Lower lobe of right lung (tissue), 2 donors: ENCODE results near the gene KHSRP. TPM values are rescaled to one million over a fixed set of nuclear protein-coding genes. Genes with fewer than 3 reads are reported as not detected.

Experiments used
- ATAC-seq, 2 donors: fragments of 200-7000 bp; cut with Tn5 transposase; one replicate each; pipeline ENCODE4 v1.9.1; 2020 to 2022; ENCODE audit warnings: mild to moderate bottlenecking in 2 of 2, moderate library complexity in 2 of 2
- DNase-seq: peaks from one replicate; pipeline ENCODE4 v3.0.0-alpha.2; 2020
- H3K27ac ChIP-seq: fragments of 200-600 bp; one replicate; pipeline ENCODE4 v1.8.0; 2022
- H3K27me3 ChIP-seq: fragments of 200-600 bp; one replicate; pipeline ENCODE4 v1.8.0; 2022; ENCODE audit warnings: low read depth
- H3K36me3 ChIP-seq: fragments of 200-600 bp; one replicate; pipeline ENCODE4 v1.8.0; 2022; ENCODE audit warnings: mild to moderate bottlenecking
- H3K4me1 ChIP-seq: fragments of 200-600 bp; one replicate; pipeline ENCODE4 v1.8.0; 2022
- H3K4me3 ChIP-seq: fragments of 200-600 bp; one replicate; pipeline ENCODE4 v1.8.0; 2022; ENCODE audit warnings: mild to moderate bottlenecking
- H3K9me3 ChIP-seq: fragments of 200-600 bp; one replicate; pipeline ENCODE4 v1.8.0; 2022
- CTCF ChIP-seq: fragments of 200-600 bp; IDR thresholded peaks from one replicate; pipeline ENCODE4 v1.8.0; 2022; ENCODE audit warnings: antibody characterized with exemption, mild to moderate bottlenecking
- intact Hi-C: fragments of 100-400 bp; cut with DNase I; formaldehyde crosslinking; loops from one replicate; pipeline ENCODE4 v1.11.0; 2022
- total RNA-seq: library from RNA; stranded (reverse); fragmentation: NEBNext Ultra II Directional; extraction: Animal tissue kit (Norgen Biotek cat#: 25700); gene quantifications from one replicate; pipeline ENCODE4 v1.2.1, GENCODE V29; 2021
- donor health status: DM: no; HTN: yes; CAD: no; lungs with severe emphysema.

KHSRP gene
- total RNA-seq, 1 donor from 2014 or later: 173 TPM

GRCh38 chr19:6453951-6454565 lies 29.4 kb upstream of the KHSRP start:
- peaks cover 13% of the 10 kb centered on the region for H3K36me3 ChIP-seq
- ATAC-seq (no peak), DNase-seq (no peak)
- TF ChIP-seq CTCF: no peak
- H3K27me3 ChIP-seq: no peaks in the 10 kb centered on the region
- no peak overlapping the region for H3K27ac ChIP-seq
- peaks cover 8% of the 10 kb centered on the region for H3K4me1 ChIP-seq
- intact Hi-C loops: no loop called here
- no peak overlapping the region for H3K4me3 ChIP-seq
- H3K9me3 ChIP-seq: peaks cover 13% of the 10 kb centered on the region

- Histone ChIP-seq H3K36me3 (peaks cover 13% of the 10 kb centered on the region), H3K9me3 (peaks cover 13% of the 10 kb centered on the region), H3K4me1 (no peaks in the 10 kb centered on the region), H3K4me3 (no peak overlapping the region), H3K27ac (no peak overlapping the region), H3K27me3 (no peaks in the 10 kb centered on the region)
- intact Hi-C loops: no loop called here
- DNase-seq (no peak), ATAC-seq (no peak)
- TF ChIP-seq CTCF: no peak
Observed at GRCh38 chr19:6452899-6453298, 28.3 kb upstream of the KHSRP start.

- TF ChIP-seq CTCF: no peak
- Histone ChIP-seq H3K27ac (no peak overlapping the region), H3K4me1 (no peaks in the 10 kb centered on the region), H3K4me3 (no peak overlapping the region), H3K27me3 (no peaks in the 10 kb centered on the region), H3K36me3 (peaks cover 13% of the 10 kb centered on the region), H3K9me3 (peaks cover 13% of the 10 kb centered on the region)
- ATAC-seq (no peak), DNase-seq (no peak)
- intact Hi-C loops: no loop called here
Observed at GRCh38 chr19:6452223-6452614, 27.6 kb upstream of the KHSRP start.

GRCh38 chr19:6451583-6452222 lies 27.1 kb upstream of the KHSRP start:
- Histone ChIP-seq H3K4me1 (no peaks in the 10 kb centered on the region), H3K27me3 (no peaks in the 10 kb centered on the region), H3K27ac (no peak overlapping the region), H3K9me3 (peaks cover 13% of the 10 kb centered on the region), H3K36me3 (peaks cover 13% of the 10 kb centered on the region), H3K4me3 (no peak overlapping the region)
- no peak for TF ChIP-seq CTCF
- ATAC-seq: no peak
- DNase-seq: no peak
- intact Hi-C loops: no loop called here

- no peak overlapping the region for H3K27ac ChIP-seq
- peaks cover 13% of the 10 kb centered on the region for H3K9me3 ChIP-seq
- DNase-seq (no peak), ATAC-seq (no peak)
- no peaks in the 10 kb centered on the region for H3K27me3 ChIP-seq
- intact Hi-C loops: no loop called here
- H3K36me3 ChIP-seq: peaks cover 13% of the 10 kb centered on the region
- no peaks in the 10 kb centered on the region for H3K4me1 ChIP-seq
- no peak for TF ChIP-seq CTCF
- no peak overlapping the region for H3K4me3 ChIP-seq
Observed at GRCh38 chr19:6450166-6450565, 25.6 kb upstream of the KHSRP start.
